CD4-positive, alpha-beta T cell treated with Interleukin-1 beta for 1 hour (primary cell): ENCODE measurements around the gene CBX2.

Experiments used
- DNase-seq, 2 donors: peaks; one replicate each; pipeline ENCODE4 v3.0.0-alpha.2; 2020 to 2022

The CBX2 gene

DNA sequence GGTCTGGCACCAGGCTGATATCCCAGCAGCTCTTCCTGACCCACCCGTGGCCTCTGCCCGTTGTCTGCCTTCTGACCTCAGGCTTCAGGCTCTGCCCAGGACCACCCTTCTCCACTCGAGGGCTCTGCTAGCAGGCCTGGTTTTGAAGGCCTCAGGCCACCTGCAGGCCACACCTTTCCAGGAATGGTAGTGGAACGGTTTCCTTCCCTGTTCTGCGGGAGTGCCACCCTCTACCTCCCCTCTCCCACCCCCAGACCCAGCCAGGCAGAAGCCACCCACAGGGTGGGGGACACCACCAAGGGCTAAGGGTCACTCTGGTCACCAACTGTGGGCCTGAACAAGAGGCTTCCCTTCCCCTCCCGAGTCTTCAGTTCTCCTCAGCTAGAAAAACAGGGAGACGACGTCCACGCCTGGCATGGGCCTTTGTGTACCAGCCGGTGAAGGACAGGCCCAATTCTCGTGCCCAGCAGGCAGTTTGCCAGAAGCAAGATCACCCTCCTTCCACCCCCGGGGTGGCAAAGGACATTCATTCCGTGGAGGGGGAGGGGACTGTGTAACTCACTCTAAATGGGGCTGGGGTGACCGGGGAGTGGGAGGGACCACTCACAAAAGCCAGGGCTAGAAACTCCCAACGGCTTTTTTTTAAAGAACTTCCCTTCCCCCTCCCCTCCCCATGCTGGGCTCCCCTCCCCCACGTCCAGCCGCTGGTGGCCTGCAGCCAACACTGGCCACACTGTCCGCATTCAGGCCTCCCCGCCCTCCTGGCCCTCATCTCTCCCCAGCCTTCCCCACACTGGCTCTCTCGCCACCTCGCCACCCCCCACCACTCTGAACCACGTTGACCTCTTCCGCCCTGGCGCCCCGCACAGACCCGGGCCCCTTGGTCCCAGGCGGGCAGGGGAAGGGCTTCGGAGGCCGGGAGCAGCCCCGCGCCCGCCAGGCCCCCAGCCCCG, 53.6 kb downstream of the CBX2 start:
- DNase-seq = no peak

DNA sequence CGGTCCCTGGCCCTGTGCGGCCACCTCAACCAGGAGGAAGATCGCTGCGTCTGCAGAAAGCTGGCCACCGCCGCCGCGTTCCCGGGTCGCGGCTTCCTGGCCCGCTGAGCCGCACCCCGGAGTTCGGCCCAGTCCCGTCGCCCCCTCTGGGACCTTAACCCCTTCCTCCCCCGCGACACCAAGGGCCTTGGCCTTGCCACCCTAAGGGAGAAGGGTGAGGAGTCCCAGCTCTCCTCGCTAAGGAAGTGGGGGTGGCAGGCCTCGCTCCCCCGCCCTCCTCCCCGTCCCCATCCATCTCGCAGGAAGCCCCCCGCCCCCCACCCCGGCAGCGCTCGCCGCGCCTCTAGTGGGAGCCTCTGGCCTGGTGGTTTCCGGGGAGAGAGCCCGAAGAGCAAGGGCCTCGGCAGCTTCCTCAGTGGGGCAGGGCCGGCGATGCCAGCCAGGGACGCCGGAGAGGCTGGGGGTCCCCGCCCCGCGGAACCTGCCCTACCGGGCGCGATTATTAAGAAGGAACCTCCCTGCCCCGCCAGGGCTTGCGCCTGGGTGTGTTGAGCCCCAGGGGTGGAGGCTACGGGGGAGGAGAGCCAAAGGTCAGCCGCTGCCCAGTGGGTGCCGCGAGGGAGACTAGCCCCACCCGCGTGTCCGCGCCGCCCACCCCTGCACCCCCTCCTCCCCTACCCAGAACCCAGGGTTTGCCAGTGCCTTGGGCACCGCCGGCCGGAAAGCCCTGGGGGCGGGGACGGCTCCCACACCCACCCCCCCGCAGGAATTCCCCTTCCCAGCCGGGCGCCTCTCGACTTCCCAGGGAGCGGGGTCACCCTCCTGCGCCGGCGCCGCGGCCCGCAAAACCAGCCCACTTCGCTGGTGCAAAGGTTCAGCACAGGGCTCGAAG, 54.5 kb downstream of the CBX2 start:
- no peak for DNase-seq

- no peak for DNase-seq
These were observed 55.1 kb downstream of the CBX2 start for GRCh38 chr17:79833110-79833450.

DNA sequence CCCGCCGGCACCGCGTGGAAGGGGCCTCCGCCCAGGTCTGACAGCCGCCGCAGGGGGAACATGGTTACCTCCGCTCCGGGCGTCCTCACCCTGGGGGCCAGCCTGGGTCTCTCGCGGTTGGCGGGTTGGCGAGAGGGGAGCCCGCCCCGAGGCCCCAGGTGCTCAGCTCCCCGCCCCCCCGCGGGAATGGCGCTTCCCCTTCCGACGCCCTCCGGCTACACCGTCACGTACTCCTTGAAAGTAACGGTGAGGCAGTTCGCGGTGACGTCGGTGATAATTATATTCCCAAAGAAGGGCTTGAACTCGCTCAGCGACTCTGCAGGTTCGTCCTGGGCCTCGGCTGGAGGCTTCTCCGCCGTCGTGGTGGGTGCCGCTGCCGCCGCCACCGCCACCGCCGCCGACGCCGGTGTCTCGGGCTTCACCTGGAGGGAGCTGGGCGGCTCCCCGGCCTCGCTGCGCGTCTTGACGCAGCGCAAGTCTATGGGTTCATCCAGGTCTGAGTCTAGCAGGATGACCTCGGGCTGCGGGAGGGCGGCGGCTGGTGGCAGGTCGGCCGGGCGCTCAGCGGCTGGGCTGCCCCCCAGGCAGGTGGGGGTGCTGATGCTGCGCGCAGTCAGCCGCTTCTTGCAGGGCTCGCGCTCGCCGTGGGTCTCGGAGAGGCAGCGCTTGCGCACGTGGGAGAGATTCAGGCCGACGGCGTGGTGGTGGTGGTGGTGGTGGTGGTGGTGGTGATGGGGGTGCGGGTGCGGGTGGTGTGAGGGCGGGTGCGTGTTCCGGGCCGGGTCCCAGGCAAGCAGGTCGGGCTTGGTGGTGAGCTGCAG, 56.0 kb downstream of the CBX2 start:
- DNase-seq = no peak

GRCh38 chr17:79834565-79835469, 56.9 kb downstream of the CBX2 start:
- peak in 1 of 2 donors; percentile 62 for DNase-seq

DNA sequence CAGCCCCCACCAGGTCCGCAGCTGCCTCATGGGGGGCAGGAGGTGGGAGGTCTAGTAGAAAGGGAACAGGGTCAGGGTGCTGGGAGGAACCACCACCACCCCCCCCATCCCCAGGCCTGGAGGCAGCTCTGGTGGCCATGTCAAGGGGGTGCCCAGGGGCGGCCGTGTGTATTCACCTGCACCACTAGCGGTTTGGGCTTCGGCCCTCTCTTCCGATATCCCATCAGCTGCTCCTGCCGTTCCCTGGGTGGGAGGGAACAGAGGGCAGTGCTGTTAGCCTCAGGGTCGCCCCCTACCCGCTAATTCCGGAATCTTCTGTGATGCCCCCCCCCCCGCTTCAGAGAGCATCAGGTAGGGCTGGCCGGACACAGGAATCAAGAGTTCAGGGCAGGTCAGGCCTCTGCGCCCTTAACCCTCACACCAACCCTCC, 57.5 kb downstream of the CBX2 start:
- DNase-seq = no peak

- no peak for DNase-seq
These were observed 58.1 kb downstream of the CBX2 start for GRCh38 chr17:79835953-79836509.

DNA sequence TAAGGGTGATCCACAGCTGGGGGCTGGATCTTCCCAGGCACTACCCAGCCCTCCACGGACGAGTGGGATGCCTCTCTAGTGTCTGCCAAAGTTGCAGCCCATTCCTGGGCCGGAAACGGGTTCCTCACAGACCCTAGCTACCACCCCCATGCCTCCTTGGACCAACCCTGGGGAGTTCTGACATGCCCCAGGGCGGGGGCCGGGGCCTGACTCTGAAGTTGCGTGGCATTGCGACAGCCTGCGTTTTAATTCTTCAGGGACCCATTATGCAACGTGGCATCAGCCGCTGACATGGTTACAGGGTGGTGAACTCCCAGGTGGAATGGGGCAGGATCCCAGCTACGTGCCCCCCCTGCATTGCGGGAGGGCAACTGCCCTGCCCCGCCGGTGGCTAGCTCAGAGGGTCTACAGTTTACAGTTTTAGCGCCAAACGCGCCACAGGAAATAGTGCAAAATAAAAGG, 58.6 kb downstream of the CBX2 start:
- no peak for DNase-seq

- DNase-seq = peak in 1 of 2 donors; percentile 60
These were observed 59.3 kb downstream of the CBX2 start for GRCh38 chr17:79836972-79837887.
